ENCODE measurements around the gene ZNF385B.

Gene ZNF385B

GRCh38 chr2:179875864-179876263 is 14.5 kb upstream of the ZNF385B start:
- H3K27ac ChIP-seq (replicated peaks), result no peak overlapping the region
- TF ChIP-seq GABPA (IDR thresholded peaks at IDR 0.05; ENCODE audit: low read depth) (no peak), REST (IDR thresholded peaks at IDR 0.05; ENCODE audit: insufficient replicate concordance, low read depth) (no peak), SPI1 (IDR thresholded peaks at IDR 0.05; ENCODE audit: borderline replicate concordance, low read depth) (no peak), CTCF (IDR thresholded peaks at IDR 0.05; ENCODE audit: insufficient read depth, low read length) (no peak)

GRCh38 chr2:179862898-179863458 is 1.6 kb upstream of the ZNF385B start:
- DNase-seq (ENCODE audit: low read depth in 1 of 2, low spot score in 1 of 2), result no peak
- no peak overlapping the region for H3K4me3 ChIP-seq (replicated peaks; ENCODE audit: insufficient read depth, low read length)
- TF ChIP-seq REST (IDR thresholded peaks at IDR 0.05; ENCODE audit: insufficient replicate concordance, low read depth), result no peak
- TF ChIP-seq GABPA (IDR thresholded peaks at IDR 0.05; ENCODE audit: low read depth), result no peak
- TF ChIP-seq SPI1 (IDR thresholded peaks at IDR 0.05; ENCODE audit: borderline replicate concordance, low read depth), result no peak
- TF ChIP-seq POLR2AphosphoS5 (IDR thresholded peaks at IDR 0.05; ENCODE audit: low read depth), result no peak
- H3K27ac ChIP-seq (replicated peaks), result no peak overlapping the region
- peaks cover 37% of the 10 kb centered on the region for H3K27me3 ChIP-seq (ENCODE audit: insufficient read depth, poor library complexity, severe bottlenecking)

More at GRCh38 chr2:179875864-179876263, 14.5 kb upstream of the ZNF385B start:
- DNase-seq (ENCODE audit: low read depth in 1 of 2, low spot score in 1 of 2), result no peak
- H3K4me3 ChIP-seq (replicated peaks; ENCODE audit: insufficient read depth, low read length), result no peak overlapping the region
- H3K27me3 ChIP-seq (ENCODE audit: insufficient read depth, poor library complexity, severe bottlenecking), result peaks cover 2% of the 10 kb centered on the region

GRCh38 chr2:179861027-179861415 is 391 bp downstream of the ZNF385B start:
- H3K4me3 ChIP-seq (replicated peaks; ENCODE audit: insufficient read depth, low read length), result no peak overlapping the region

More at GRCh38 chr2:179861027-179861415, 391 bp downstream of the ZNF385B start:
- TF ChIP-seq POLR2AphosphoS5 (IDR thresholded peaks at IDR 0.05; ENCODE audit: low read depth) (no peak), GABPA (IDR thresholded peaks at IDR 0.05; ENCODE audit: low read depth) (no peak), CTCF (IDR thresholded peaks at IDR 0.05; ENCODE audit: insufficient read depth, low read length) (no peak), SPI1 (IDR thresholded peaks at IDR 0.05; ENCODE audit: borderline replicate concordance, low read depth) (no peak), REST (IDR thresholded peaks at IDR 0.05; ENCODE audit: insufficient replicate concordance, low read depth) (no peak)
- no peak for DNase-seq (ENCODE audit: low read depth in 1 of 2, low spot score in 1 of 2)
- peaks cover 37% of the 10 kb centered on the region for H3K27me3 ChIP-seq (ENCODE audit: insufficient read depth, poor library complexity, severe bottlenecking)
- H3K27ac ChIP-seq (replicated peaks), result no peak overlapping the region
